GM21381 (cell line): Measurements from ENCODE around the gene UBE2O.
A peak's percentile ranks its signal among the peaks of the same experiment; 100 is the strongest.

ENCODE experiments used
- ATAC-seq: cut with Tn5 transposase; IDR thresholded peaks from one replicate; pipeline ENCODE4 v1.9.1; 2021; ENCODE audit warnings: mild to moderate bottlenecking, moderate library complexity; ENCODE audit not compliant: unreplicated experiment

Gene UBE2O

GRCh38 chr17:76452660-76453430 is at the start of gene UBE2O:
TSS of gene UBE2O (minus strand) at chr17:76453152. CDS start at chr17:76453141, 11 bp downstream.
- peak; percentile 94 for ATAC-seq

GRCh38 chr17:76501827-76502307 is 48.9 kb upstream of the UBE2O start:
- ATAC-seq: no peak

GRCh38 chr17:76501018-76501826 is 48.3 kb upstream of the UBE2O start, which contains the start of gene RHBDF2:
TSS of gene RHBDF2 (minus strand) at chr17:76501423. CDS start at chr17:76481524, 19,899 bp downstream.
- peak; percentile 64 for ATAC-seq

- no peak for ATAC-seq
These were observed 47.7 kb upstream of the UBE2O start for GRCh38 chr17:76500747-76501017.

- no peak for ATAC-seq
These were observed 47.3 kb upstream of the UBE2O start for GRCh38 chr17:76500074-76500746.

- no peak for ATAC-seq
These were observed 46.3 kb upstream of the UBE2O start for GRCh38 chr17:76499267-76499667.

- no peak for ATAC-seq
These were observed 45.9 kb upstream of the UBE2O start for GRCh38 chr17:76498876-76499251.

- no peak for ATAC-seq
These were observed 45.3 kb upstream of the UBE2O start for GRCh38 chr17:76497979-76498875.

- no peak for ATAC-seq
These were observed 44.7 kb upstream of the UBE2O start for GRCh38 chr17:76497699-76497978.

GRCh38 chr17:76496464-76496863 is 43.5 kb upstream of the UBE2O start:
- ATAC-seq: no peak

- ATAC-seq: no peak
These were observed 42.9 kb upstream of the UBE2O start for GRCh38 chr17:76495663-76496400.

- ATAC-seq: no peak
These were observed 40.7 kb upstream of the UBE2O start for GRCh38 chr17:76493505-76494167.

GRCh38 chr17:76492989-76493501 is 40.1 kb upstream of the UBE2O start:
- peak; percentile 38 for ATAC-seq

GRCh38 chr17:76492123-76492988 is 39.4 kb upstream of the UBE2O start:
- peak; percentile 37 for ATAC-seq

- peak; percentile 2 for ATAC-seq
These were observed 38.5 kb upstream of the UBE2O start for GRCh38 chr17:76491271-76492122.

GRCh38 chr17:76490112-76490710 is 37.3 kb upstream of the UBE2O start:
- no peak for ATAC-seq
